Neural cell (in vitro differentiated cells): ENCODE data around the gene GALNT12. TPM values are rescaled to one million over a fixed set of nuclear protein-coding genes. Genes with fewer than 3 reads are reported as not detected.

Source experiments
- H2AFZ ChIP-seq: fragments of 200-600, 300-800 bp; sonication (generic), shearing (Covaris generic); 2 replicates; pipeline ENCODE4 v1.6.0; 2014; ENCODE audit warnings: low read depth, mild to moderate bottlenecking, antibody characterized with exemption, low read length, moderate library complexity
- H3F3A ChIP-seq: fragments of 200-600 bp; shearing (Covaris generic); 2 replicates; pipeline ENCODE4 v1.6.1; 2016; ENCODE audit warnings: mild to moderate bottlenecking, moderate library complexity, mixed read lengths, antibody characterized with exemption, low read length; ENCODE audit not compliant: insufficient read depth, poor library complexity, severe bottlenecking
- H3K27ac ChIP-seq: fragments of 200-600, 300-800 bp; sonication (generic), shearing (Covaris generic); 2 replicates; pipeline ENCODE4 v1.5.1; 2014; ENCODE audit warnings: mild to moderate bottlenecking, low read length, moderate library complexity
- H3K27me3 ChIP-seq: fragments of 300-800, 200-600 bp; sonication (generic), shearing (Covaris generic); 2 replicates; pipeline ENCODE4 v1.6.0; 2014; ENCODE audit warnings: mild to moderate bottlenecking, low read depth, low read length, moderate library complexity; ENCODE audit not compliant: insufficient read depth
- H3K36me3 ChIP-seq: fragments of 300-800, 200-600 bp; sonication (generic), shearing (Covaris generic); 2 replicates; pipeline ENCODE4 v1.5.1; 2014; ENCODE audit warnings: mild to moderate bottlenecking, antibody characterized with exemption, low read length, moderate library complexity; ENCODE audit not compliant: insufficient read depth
- H3K4me2 ChIP-seq: fragments of 300-800, 200-600 bp; sonication (generic), shearing (Covaris generic); 2 replicates; pipeline ENCODE4 v1.6.0; 2014; ENCODE audit warnings: mild to moderate bottlenecking, low read length
- H3K4me3 ChIP-seq: fragments of 300-800, 200-600 bp; sonication (generic), shearing (Covaris generic); 2 replicates; pipeline ENCODE4 v1.5.1; 2014; ENCODE audit warnings: mild to moderate bottlenecking, low read length, moderate library complexity
- H3K79me2 ChIP-seq: fragments of 200-600 bp; shearing (Covaris generic); replicated peaks from 2 replicates; pipeline ENCODE4 v1.6.0; 2014; ENCODE audit warnings: mild to moderate bottlenecking, low read length, moderate library complexity; ENCODE audit not compliant: insufficient read depth
- H3K9ac ChIP-seq: fragments of 300-800, 200-600 bp; sonication (generic), shearing (Covaris generic); 2 replicates; pipeline ENCODE4 v1.6.1; 2016; ENCODE audit warnings: mild to moderate bottlenecking, low read length, mixed read lengths
- H3K9me2 ChIP-seq: fragments of 200-600 bp; shearing (Covaris generic); 2 replicates; pipeline ENCODE4 v1.6.1; 2016; ENCODE audit warnings: mild to moderate bottlenecking, low read length, mixed read lengths; ENCODE audit not compliant: insufficient read depth
- H3K9me3 ChIP-seq: fragments of 200-600, 300-800 bp; sonication (generic), shearing (Covaris generic); 2 replicates; pipeline ENCODE4 v1.6.1; 2016; ENCODE audit warnings: mild to moderate bottlenecking, mixed run types, low read length, moderate library complexity, mixed read lengths
- H4K20me1 ChIP-seq: fragments of 200-600 bp; shearing (Covaris generic); 2 replicates; pipeline ENCODE4 v1.6.1; 2016; ENCODE audit warnings: mild to moderate bottlenecking, mixed run types; ENCODE audit not compliant: insufficient read depth
- CTCF ChIP-seq: fragments of 450-650 bp; IDR thresholded peaks from 2 replicates; pipeline ENCODE4 v1.5.1; 2014; ENCODE audit warnings: antibody characterized with exemption, mild to moderate bottlenecking, moderate library complexity; ENCODE audit not compliant: poor library complexity, severe bottlenecking
- EP300 ChIP-seq: fragments of 450-650 bp; conservative IDR thresholded peaks from 2 replicates; pipeline ENCODE4 v1.6.1; 2014; ENCODE audit warnings: antibody characterized with exemption, mild to moderate bottlenecking, moderate library complexity; ENCODE audit not compliant: poor library complexity, severe bottlenecking
- EZH2 ChIP-seq: fragments of 200-600, 300-800 bp; shearing (Covaris generic), sonication (generic); IDR thresholded peaks from 2 replicates; pipeline ENCODE4 v1.6.1; 2014; ENCODE audit warnings: antibody characterized with exemption, low read length, borderline replicate concordance, mild to moderate bottlenecking; ENCODE audit not compliant: insufficient read depth, poor library complexity, severe bottlenecking
- MXI1 ChIP-seq: fragments of 450-650 bp; conservative IDR thresholded peaks from 2 replicates; pipeline ENCODE4 v1.6.1; 2014; ENCODE audit warnings: antibody characterized with exemption, mild to moderate bottlenecking; ENCODE audit not compliant: poor library complexity, severe bottlenecking
- POLR2AphosphoS5 ChIP-seq: IDR thresholded peaks from 2 replicates; pipeline ENCODE4 v1.6.1; 2012
- RAD21 ChIP-seq: fragments of 450-650 bp; conservative IDR thresholded peaks from 2 replicates; pipeline ENCODE4 v1.6.1; 2014; ENCODE audit warnings: antibody characterized with exemption, mild to moderate bottlenecking, moderate library complexity
- SMC3 ChIP-seq: fragments of 450-650 bp; conservative IDR thresholded peaks from 2 replicates; pipeline ENCODE4 v1.6.1; 2014; ENCODE audit warnings: antibody characterized with exemption, mild to moderate bottlenecking, moderate library complexity; ENCODE audit not compliant: poor library complexity
- TAF1 ChIP-seq: IDR thresholded peaks from 2 replicates; pipeline ENCODE4 v1.6.1; 2012; ENCODE audit warnings: low read depth
- polyA plus RNA-seq: library from polyadenylated mRNA; depleted of rRNA; stranded (reverse); fragments of >200 nt; gene quantifications from 2 replicates; pipeline ENCODE4 v1.2.3, GENCODE V29; 2014
- TF ChIP-seq, protein P1 (sequence below): IDR thresholded peaks from 2 replicates; pipeline ENCODE4 v1.6.1; 2012; ENCODE audit warnings: borderline replicate concordance

Gene GALNT12
- polyA plus RNA-seq, 1 donor from 2014 or later, result 8.4 TPM

DNA sequence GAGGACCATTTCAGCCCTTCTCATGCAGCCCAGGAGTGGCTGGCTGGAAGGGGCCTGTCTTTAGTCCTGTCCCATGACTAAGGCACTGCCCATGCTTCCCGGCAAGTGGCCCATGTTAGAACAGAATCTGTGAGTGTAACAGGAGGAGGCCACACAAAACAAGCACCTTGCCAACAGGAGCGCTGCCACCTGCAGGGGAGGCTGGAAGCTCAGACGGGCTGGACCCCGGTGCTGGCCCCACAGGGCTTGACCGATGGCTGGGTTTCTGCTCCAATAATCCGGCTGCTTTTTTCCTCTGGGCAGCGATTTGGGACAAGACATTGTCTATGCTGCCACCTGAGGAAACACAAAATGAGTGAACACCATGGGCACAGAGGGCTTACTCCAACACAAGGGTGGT is 39.6 kb upstream of the GALNT12 start:
- no peak for TF ChIP-seq CTCF
- no peak for TF ChIP-seq RAD21
- no peak for TF ChIP-seq EP300
- TF ChIP-seq, protein P1, sequence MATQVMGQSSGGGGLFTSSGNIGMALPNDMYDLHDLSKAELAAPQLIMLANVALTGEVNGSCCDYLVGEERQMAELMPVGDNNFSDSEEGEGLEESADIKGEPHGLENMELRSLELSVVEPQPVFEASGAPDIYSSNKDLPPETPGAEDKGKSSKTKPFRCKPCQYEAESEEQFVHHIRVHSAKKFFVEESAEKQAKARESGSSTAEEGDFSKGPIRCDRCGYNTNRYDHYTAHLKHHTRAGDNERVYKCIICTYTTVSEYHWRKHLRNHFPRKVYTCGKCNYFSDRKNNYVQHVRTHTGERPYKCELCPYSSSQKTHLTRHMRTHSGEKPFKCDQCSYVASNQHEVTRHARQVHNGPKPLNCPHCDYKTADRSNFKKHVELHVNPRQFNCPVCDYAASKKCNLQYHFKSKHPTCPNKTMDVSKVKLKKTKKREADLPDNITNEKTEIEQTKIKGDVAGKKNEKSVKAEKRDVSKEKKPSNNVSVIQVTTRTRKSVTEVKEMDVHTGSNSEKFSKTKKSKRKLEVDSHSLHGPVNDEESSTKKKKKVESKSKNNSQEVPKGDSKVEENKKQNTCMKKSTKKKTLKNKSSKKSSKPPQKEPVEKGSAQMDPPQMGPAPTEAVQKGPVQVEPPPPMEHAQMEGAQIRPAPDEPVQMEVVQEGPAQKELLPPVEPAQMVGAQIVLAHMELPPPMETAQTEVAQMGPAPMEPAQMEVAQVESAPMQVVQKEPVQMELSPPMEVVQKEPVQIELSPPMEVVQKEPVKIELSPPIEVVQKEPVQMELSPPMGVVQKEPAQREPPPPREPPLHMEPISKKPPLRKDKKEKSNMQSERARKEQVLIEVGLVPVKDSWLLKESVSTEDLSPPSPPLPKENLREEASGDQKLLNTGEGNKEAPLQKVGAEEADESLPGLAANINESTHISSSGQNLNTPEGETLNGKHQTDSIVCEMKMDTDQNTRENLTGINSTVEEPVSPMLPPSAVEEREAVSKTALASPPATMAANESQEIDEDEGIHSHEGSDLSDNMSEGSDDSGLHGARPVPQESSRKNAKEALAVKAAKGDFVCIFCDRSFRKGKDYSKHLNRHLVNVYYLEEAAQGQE, result no peak
- no peak for TF ChIP-seq POLR2AphosphoS5
- no peak for TF ChIP-seq EZH2
- TF ChIP-seq MXI1, result no peak
- TF ChIP-seq SMC3, result no peak
- no peak for TF ChIP-seq TAF1
- no peaks in the 10 kb centered on the region for H3F3A ChIP-seq
- H3K27me3 ChIP-seq, result no peaks in the 10 kb centered on the region
- no peak overlapping the region for H2AFZ ChIP-seq
- no peaks in the 10 kb centered on the region for H4K20me1 ChIP-seq
- H3K27ac ChIP-seq, result no peak overlapping the region
- no peaks in the 10 kb centered on the region for H3K79me2 ChIP-seq
- H3K9ac ChIP-seq, result no peak overlapping the region
- no peaks in the 10 kb centered on the region for H3K9me3 ChIP-seq
- no peaks in the 10 kb centered on the region for H3K36me3 ChIP-seq
- no peak overlapping the region for H3K4me3 ChIP-seq
- no peaks in the 10 kb centered on the region for H3K9me2 ChIP-seq
- no peak overlapping the region for H3K4me2 ChIP-seq

GRCh38 chr9:98768344-98768743 is 39.1 kb upstream of the GALNT12 start:
- Histone ChIP-seq H3K9me2 (no peaks in the 10 kb centered on the region), H3K4me3 (no peak overlapping the region), H2AFZ (no peak overlapping the region), H3K9ac (no peak overlapping the region), H3K27me3 (no peaks in the 10 kb centered on the region), H3K27ac (no peak overlapping the region), H3K79me2 (no peaks in the 10 kb centered on the region), H3F3A (no peaks in the 10 kb centered on the region), H3K9me3 (no peaks in the 10 kb centered on the region), H3K4me2 (no peak overlapping the region), H4K20me1 (no peaks in the 10 kb centered on the region), H3K36me3 (no peaks in the 10 kb centered on the region)
- TF ChIP-seq POLR2AphosphoS5 (no peak), EZH2 (no peak), CTCF (no peak), RAD21 (no peak), TAF1 (no peak), MXI1 (no peak), EP300 (no peak)
- TF ChIP-seq, protein P1, result no peak
